ENCODE data around the gene STXBP6. TPM values are rescaled to one million over a fixed set of nuclear protein-coding genes. Genes with fewer than 3 reads are reported as not detected.

The STXBP6 gene
- total RNA-seq, 1 experiment from 2014 or later: not detected

- Histone ChIP-seq H3K4me1 (ENCODE audit: control insufficient read depth, insufficient read depth, low read length) (no peaks in the 10 kb centered on the region), H3K36me3 (ENCODE audit: control insufficient read depth, insufficient read depth, low read length) (no peaks in the 10 kb centered on the region), H3K27ac (ENCODE audit: low read length) (no peak overlapping the region), H3K4me3 (ENCODE audit: low read depth in 2 of 2, low read length in 2 of 2) (no peak overlapping the region), H3K27me3 (ENCODE audit: control insufficient read depth, insufficient read depth, low read length) (no peaks in the 10 kb centered on the region), H3K9me3 (ENCODE audit: control insufficient read depth, insufficient read depth, low read depth, low read length) (no peaks in the 10 kb centered on the region)
- in situ Hi-C loops (cut with HindIII; ENCODE audit: low pct_unique_long_range_greater_than_20kb, low sequenced_read_pairs) (no loop called here), intact Hi-C loops (cut with micrococcal nuclease; ENCODE audit: unreplicated experiment) (no loop called here)
- CTCF ChIA-PET: no interaction called here
- DNase-seq (ENCODE audit: low read depth, low spot score) (no peak), ATAC-seq (no peak)
- BruUV-seq (replicated peaks): no TSS peak
- POLR2A ChIA-PET: no interaction called here
- TF ChIP-seq TCF7L2 (IDR thresholded peaks at IDR 0.05; ENCODE audit: low read depth, low read length): no peak
- no peak for TF ChIP-seq REST (IDR thresholded peaks at IDR 0.05; ENCODE audit: insufficient read depth in 1 of 2, low read depth in 2 of 2, low read length in 1 of 2)
- TF ChIP-seq POLR2AphosphoS5 (IDR thresholded peaks at IDR 0.05; ENCODE audit: low read depth, low read length): no peak
- no peak for TF ChIP-seq SIN3A (IDR thresholded peaks at IDR 0.05; ENCODE audit: borderline replicate concordance, insufficient read depth, low read depth, low read length)
- TF ChIP-seq, protein P1, sequence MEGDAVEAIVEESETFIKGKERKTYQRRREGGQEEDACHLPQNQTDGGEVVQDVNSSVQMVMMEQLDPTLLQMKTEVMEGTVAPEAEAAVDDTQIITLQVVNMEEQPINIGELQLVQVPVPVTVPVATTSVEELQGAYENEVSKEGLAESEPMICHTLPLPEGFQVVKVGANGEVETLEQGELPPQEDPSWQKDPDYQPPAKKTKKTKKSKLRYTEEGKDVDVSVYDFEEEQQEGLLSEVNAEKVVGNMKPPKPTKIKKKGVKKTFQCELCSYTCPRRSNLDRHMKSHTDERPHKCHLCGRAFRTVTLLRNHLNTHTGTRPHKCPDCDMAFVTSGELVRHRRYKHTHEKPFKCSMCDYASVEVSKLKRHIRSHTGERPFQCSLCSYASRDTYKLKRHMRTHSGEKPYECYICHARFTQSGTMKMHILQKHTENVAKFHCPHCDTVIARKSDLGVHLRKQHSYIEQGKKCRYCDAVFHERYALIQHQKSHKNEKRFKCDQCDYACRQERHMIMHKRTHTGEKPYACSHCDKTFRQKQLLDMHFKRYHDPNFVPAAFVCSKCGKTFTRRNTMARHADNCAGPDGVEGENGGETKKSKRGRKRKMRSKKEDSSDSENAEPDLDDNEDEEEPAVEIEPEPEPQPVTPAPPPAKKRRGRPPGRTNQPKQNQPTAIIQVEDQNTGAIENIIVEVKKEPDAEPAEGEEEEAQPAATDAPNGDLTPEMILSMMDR (IDR thresholded peaks at IDR 0.05): no peak
Observed at GRCh38 chr14:24844011-24844410, 205.9 kb downstream of the STXBP6 start.

DNA sequence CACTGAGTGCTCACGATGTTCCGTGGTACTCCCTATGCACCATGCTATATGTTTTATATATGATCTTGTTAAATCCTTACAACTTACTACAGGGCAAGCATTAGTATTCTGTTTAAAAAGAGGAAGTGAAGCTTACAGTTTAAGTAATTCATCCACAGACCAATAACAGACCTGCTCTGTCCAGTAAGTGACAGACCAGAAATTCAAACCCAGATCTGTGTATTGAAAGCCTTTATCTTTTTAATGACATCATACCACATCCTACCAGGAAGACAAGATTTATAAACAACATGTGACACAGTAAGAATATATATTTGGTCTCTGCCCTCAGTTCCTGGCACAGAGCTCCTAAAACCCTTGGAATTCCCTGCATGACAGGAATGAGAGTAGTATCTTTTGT lies 206.5 kb downstream of the STXBP6 start:
- POLR2A ChIA-PET: no interaction called here

More for the DNA sequence above, 206.5 kb downstream of the STXBP6 start:
- H3K4me1 ChIP-seq (ENCODE audit: control insufficient read depth, insufficient read depth, low read length): no peaks in the 10 kb centered on the region
- H3K9me3 ChIP-seq (ENCODE audit: control insufficient read depth, insufficient read depth, low read depth, low read length): no peaks in the 10 kb centered on the region
- intact Hi-C loops (cut with micrococcal nuclease; ENCODE audit: unreplicated experiment): no loop called here
- CTCF ChIA-PET: no interaction called here
- no TSS peak for BruUV-seq (replicated peaks)
- in situ Hi-C loops (cut with HindIII; ENCODE audit: low pct_unique_long_range_greater_than_20kb, low sequenced_read_pairs): no loop called here
- no peak overlapping the region for H3K27ac ChIP-seq (ENCODE audit: low read length)
- TF ChIP-seq POLR2AphosphoS5 (IDR thresholded peaks at IDR 0.05; ENCODE audit: low read depth, low read length): no peak
- TF ChIP-seq REST (IDR thresholded peaks at IDR 0.05; ENCODE audit: insufficient read depth in 1 of 2, low read depth in 2 of 2, low read length in 1 of 2): no peak
- no peak for TF ChIP-seq TCF7L2 (IDR thresholded peaks at IDR 0.05; ENCODE audit: low read depth, low read length)
- TF ChIP-seq, protein P1 (IDR thresholded peaks at IDR 0.05): no peak
- TF ChIP-seq SIN3A (IDR thresholded peaks at IDR 0.05; ENCODE audit: borderline replicate concordance, insufficient read depth, low read depth, low read length): no peak
- no peaks in the 10 kb centered on the region for H3K36me3 ChIP-seq (ENCODE audit: control insufficient read depth, insufficient read depth, low read length)
- no peak overlapping the region for H3K4me3 ChIP-seq (ENCODE audit: low read depth in 2 of 2, low read length in 2 of 2)
- DNase-seq (ENCODE audit: low read depth, low spot score): no peak
- no peak for ATAC-seq
- no peaks in the 10 kb centered on the region for H3K27me3 ChIP-seq (ENCODE audit: control insufficient read depth, insufficient read depth, low read length)
